Measurements from ENCODE around the gene NWD2.
"Not testable (repeated sequence)": the region's sequence is repeated elsewhere in the genome, so short reads cannot be mapped to it uniquely, and the experiment has no call there.

Gene NWD2

GRCh38 chr4:37470245-37470644, 225.7 kb downstream of the NWD2 start:
- DNase-seq = no peak

- DNase-seq = no peak
These were observed 226.6 kb downstream of the NWD2 start for GRCh38 chr4:37471093-37471492.

GRCh38 chr4:37471971-37472370, 227.4 kb downstream of the NWD2 start:
- DNase-seq = no peak

- no peak for DNase-seq
These were observed 229.3 kb downstream of the NWD2 start for GRCh38 chr4:37473807-37474206.

GRCh38 chr4:37475087-37475486, 230.5 kb downstream of the NWD2 start:
- DNase-seq = no peak

- no peak for DNase-seq
These were observed 231.2 kb downstream of the NWD2 start for GRCh38 chr4:37475776-37476175.

- DNase-seq = no peak
These were observed 231.7 kb downstream of the NWD2 start for GRCh38 chr4:37476256-37476655.

GRCh38 chr4:37476691-37477090, 232.1 kb downstream of the NWD2 start:
- DNase-seq = no peak

- DNase-seq = no peak
These were observed 232.6 kb downstream of the NWD2 start for GRCh38 chr4:37477126-37477525.

- no peak for DNase-seq
These were observed 233.6 kb downstream of the NWD2 start for GRCh38 chr4:37478151-37478550.

- DNase-seq = no peak
These were observed 236.0 kb downstream of the NWD2 start for GRCh38 chr4:37480509-37480908.

- no peak for DNase-seq
These were observed 237.1 kb downstream of the NWD2 start for GRCh38 chr4:37481547-37482122.

- DNase-seq = no peak
These were observed 237.8 kb downstream of the NWD2 start for GRCh38 chr4:37482236-37482913.

- no peak for DNase-seq
These were observed 239.1 kb downstream of the NWD2 start for GRCh38 chr4:37483610-37484009.

GRCh38 chr4:37486166-37486565, 241.6 kb downstream of the NWD2 start:
- no peak for DNase-seq

GRCh38 chr4:37487668-37488067, 243.1 kb downstream of the NWD2 start:
- no peak for DNase-seq

GRCh38 chr4:37489697-37490096, 245.2 kb downstream of the NWD2 start:
- DNase-seq = no peak

GRCh38 chr4:37490391-37491347, 246.1 kb downstream of the NWD2 start:
- DNase-seq = no peak

GRCh38 chr4:37495353-37495752, 250.8 kb downstream of the NWD2 start:
- DNase-seq = not testable (repeated sequence)
